ENCODE measurements around the gene RPS18. TPM values are rescaled to one million over a fixed set of nuclear protein-coding genes. Genes with fewer than 3 reads are reported as not detected.

RPS18 gene
- total and polyA plus RNA-seq, 2 of the 13 experiments (the other 11 are each of a cell fraction or from before 2014, with no cell fraction given): 3,896 to 5,806 TPM

- no peak for TF ChIP-seq PAWR (CRISPR knock-in tag; IDR thresholded peaks at IDR 0.05; ENCODE audit: borderline replicate concordance)
- TF ChIP-seq ZNF572 (CRISPR knock-in tag; IDR thresholded peaks at IDR 0.05): 0 out of 2 replicates have a peak, but pooled peaks have one; percentile 68
- no peak for TF ChIP-seq ZNF605 (CRISPR knock-in tag; IDR thresholded peaks at IDR 0.05)
- no peak for TF ChIP-seq PHB2 (IDR thresholded peaks at IDR 0.05; ENCODE audit: partially characterized antibody)
- no peak for TF ChIP-seq ZBTB4 (CRISPR knock-in tag; IDR thresholded peaks at IDR 0.05; ENCODE audit: borderline replicate concordance)
- TF ChIP-seq, protein P1, sequence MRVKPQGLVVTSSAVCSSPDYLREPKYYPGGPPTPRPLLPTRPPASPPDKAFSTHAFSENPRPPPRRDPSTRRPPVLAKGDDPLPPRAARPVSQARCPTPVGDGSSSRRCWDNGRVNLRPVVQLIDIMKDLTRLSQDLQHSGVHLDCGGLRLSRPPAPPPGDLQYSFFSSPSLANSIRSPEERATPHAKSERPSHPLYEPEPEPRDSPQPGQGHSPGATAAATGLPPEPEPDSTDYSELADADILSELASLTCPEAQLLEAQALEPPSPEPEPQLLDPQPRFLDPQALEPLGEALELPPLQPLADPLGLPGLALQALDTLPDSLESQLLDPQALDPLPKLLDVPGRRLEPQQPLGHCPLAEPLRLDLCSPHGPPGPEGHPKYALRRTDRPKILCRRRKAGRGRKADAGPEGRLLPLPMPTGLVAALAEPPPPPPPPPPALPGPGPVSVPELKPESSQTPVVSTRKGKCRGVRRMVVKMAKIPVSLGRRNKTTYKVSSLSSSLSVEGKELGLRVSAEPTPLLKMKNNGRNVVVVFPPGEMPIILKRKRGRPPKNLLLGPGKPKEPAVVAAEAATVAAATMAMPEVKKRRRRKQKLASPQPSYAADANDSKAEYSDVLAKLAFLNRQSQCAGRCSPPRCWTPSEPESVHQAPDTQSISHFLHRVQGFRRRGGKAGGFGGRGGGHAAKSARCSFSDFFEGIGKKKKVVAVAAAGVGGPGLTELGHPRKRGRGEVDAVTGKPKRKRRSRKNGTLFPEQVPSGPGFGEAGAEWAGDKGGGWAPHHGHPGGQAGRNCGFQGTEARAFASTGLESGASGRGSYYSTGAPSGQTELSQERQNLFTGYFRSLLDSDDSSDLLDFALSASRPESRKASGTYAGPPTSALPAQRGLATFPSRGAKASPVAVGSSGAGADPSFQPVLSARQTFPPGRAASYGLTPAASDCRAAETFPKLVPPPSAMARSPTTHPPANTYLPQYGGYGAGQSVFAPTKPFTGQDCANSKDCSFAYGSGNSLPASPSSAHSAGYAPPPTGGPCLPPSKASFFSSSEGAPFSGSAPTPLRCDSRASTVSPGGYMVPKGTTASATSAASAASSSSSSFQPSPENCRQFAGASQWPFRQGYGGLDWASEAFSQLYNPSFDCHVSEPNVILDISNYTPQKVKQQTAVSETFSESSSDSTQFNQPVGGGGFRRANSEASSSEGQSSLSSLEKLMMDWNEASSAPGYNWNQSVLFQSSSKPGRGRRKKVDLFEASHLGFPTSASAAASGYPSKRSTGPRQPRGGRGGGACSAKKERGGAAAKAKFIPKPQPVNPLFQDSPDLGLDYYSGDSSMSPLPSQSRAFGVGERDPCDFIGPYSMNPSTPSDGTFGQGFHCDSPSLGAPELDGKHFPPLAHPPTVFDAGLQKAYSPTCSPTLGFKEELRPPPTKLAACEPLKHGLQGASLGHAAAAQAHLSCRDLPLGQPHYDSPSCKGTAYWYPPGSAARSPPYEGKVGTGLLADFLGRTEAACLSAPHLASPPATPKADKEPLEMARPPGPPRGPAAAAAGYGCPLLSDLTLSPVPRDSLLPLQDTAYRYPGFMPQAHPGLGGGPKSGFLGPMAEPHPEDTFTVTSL (CRISPR knock-in tag; IDR thresholded peaks at IDR 0.05; ENCODE audit: borderline replicate concordance): peak; percentile 17; the same call in 1 of the 2 replicates
- TF ChIP-seq HOXA5 (CRISPR knock-in tag; IDR thresholded peaks at IDR 0.05): no peak
- TF ChIP-seq, protein P2, sequence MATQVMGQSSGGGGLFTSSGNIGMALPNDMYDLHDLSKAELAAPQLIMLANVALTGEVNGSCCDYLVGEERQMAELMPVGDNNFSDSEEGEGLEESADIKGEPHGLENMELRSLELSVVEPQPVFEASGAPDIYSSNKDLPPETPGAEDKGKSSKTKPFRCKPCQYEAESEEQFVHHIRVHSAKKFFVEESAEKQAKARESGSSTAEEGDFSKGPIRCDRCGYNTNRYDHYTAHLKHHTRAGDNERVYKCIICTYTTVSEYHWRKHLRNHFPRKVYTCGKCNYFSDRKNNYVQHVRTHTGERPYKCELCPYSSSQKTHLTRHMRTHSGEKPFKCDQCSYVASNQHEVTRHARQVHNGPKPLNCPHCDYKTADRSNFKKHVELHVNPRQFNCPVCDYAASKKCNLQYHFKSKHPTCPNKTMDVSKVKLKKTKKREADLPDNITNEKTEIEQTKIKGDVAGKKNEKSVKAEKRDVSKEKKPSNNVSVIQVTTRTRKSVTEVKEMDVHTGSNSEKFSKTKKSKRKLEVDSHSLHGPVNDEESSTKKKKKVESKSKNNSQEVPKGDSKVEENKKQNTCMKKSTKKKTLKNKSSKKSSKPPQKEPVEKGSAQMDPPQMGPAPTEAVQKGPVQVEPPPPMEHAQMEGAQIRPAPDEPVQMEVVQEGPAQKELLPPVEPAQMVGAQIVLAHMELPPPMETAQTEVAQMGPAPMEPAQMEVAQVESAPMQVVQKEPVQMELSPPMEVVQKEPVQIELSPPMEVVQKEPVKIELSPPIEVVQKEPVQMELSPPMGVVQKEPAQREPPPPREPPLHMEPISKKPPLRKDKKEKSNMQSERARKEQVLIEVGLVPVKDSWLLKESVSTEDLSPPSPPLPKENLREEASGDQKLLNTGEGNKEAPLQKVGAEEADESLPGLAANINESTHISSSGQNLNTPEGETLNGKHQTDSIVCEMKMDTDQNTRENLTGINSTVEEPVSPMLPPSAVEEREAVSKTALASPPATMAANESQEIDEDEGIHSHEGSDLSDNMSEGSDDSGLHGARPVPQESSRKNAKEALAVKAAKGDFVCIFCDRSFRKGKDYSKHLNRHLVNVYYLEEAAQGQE (IDR thresholded peaks at IDR 0.05; ENCODE audit: borderline replicate concordance in 1 of 2, low read depth in 1 of 2, low read length in 2 of 2): no peak
- no peak for TF ChIP-seq ZFP1 (CRISPR knock-in tag; IDR thresholded peaks at IDR 0.05)
- TF ChIP-seq HNRNPUL1 (IDR thresholded peaks at IDR 0.05; ENCODE audit: low read depth, low read length): no peak
- TF ChIP-seq RBFOX2 (IDR thresholded peaks at IDR 0.05; ENCODE audit: low read depth, low read length): 0 out of 2 replicates have a peak, but pooled peaks have one; percentile 22
- no peak for TF ChIP-seq ZXDC (CRISPR knock-in tag; IDR thresholded peaks at IDR 0.05)
These were observed 46.7 kb downstream of the RPS18 start (continued) for GRCh38 chr6:33318426-33319073.

Data from HepG2 (cell line).